GM21381 (cell line): ENCODE data around the gene AGL.
"Not testable (repeated sequence)": the region's sequence is repeated elsewhere in the genome, so short reads cannot be mapped to it uniquely, and the experiment has no call there.

Experiments used
- ATAC-seq: cut with Tn5 transposase; IDR thresholded peaks from one replicate; pipeline ENCODE4 v1.9.1; 2021; ENCODE audit warnings: mild to moderate bottlenecking, moderate library complexity; ENCODE audit not compliant: unreplicated experiment

The AGL gene

DNA sequence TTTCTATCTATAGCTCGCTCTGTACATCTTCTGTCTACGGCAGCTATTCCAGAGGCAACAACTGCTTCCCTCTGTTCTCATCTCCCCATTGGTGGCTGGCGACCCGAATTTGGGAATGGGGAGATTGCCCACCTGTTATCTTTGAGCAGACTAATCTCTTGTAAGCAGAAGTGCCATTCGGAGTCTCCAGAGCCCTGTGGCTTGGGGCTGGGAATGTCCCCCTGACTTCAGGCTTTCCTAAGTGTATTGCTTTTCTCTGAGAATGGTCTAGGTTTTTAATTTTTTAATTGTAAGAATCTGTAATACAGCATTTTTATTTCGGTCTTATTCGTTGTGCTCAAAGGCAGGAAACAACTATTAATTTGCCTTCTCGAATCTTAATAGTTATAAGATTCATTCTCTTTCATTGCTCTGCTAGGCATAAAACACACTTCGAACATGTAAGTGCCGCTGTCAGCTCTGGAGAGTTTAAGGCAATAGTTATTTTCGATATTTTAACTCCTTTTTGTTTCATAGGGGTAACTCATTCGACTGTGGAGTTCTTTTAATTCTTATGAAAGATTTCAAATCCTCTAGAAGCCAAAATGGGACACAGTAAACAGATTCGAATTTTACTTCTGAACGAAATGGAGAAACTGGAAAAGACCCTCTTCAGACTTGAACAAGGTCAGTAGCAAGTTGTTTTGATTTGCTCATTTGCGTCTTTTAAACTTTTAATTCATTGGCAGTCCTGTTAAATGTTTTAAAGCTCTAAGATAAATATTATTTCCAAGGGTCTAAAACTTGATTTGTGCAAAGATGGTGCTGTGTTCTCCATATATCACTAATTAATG lies 514 bp downstream of the AGL start:
- ATAC-seq, result peak; percentile 5

DNA sequence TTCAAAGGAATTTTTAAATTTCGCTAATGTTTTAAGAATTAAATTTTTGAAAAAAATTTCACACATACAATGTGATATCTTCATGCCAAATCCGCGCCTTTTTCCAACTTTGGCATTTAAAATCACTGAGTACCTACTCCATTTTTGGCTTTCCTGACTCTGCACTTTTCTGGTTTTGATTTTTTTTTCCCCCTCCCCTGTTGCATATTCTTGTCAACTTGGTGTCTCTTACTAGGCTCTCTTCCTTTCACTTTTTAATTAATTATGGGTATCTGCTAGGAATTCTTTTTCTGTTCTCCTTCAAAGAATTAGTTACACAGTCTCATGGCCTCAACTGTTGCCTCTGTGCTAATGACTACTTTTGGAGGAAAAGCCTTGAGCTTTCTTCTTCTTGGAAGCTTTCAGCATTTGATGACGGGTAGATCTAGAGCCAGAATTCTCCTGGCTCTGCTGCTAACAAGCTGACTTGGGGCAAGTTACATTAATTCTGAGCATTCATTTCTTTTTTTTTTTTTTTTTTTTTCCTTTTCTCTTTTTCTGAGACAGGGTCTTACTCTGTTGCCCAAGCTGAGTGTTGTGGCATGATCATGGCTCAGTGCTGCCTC lies 1.8 kb downstream of the AGL start:
- ATAC-seq, result no peak

DNA sequence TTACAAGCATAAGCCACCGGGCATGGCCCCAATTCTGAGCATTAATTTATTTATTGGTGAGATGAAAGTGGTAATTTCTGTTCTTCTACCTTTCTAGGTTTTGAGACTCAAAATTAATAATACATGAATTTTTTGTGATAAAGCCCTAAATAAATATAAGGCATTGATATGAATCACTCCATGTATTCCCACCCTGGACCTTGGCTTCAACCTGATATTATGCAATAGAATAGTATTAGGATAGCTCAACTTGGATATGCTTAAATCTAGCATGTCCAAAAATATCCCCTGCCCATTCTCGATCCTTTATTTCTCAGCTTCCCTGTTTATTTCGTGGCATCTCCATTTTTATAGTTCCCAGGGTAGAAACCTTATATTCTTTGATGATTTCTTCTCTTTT lies 2.5 kb downstream of the AGL start:
- ATAC-seq, result no peak

DNA sequence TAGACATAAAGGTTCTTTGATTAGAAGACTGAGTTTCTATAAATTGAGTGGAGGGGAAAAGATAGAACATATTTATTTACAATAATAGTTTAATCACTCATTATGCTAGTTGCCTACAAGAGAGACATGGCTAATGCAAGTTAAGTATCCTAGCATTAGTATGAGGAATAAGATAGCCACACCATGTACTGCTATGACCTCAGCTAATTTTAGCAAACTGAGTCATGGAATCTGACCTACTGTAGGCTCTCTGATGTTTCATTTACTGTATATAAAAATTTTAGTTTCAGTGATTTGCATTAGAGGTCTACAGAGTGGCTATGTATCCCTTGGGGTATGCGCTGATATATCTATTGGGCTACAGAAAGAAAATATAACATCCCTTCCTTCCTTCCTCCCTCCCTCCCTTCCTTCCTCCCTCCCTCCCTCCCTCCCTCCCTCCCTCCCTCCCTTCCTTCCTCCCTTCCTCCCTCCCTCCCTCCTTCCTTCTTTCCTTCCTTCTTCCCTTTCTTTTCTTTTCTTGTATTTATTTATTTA lies 5.8 kb downstream of the AGL start:
- ATAC-seq, result no peak

DNA sequence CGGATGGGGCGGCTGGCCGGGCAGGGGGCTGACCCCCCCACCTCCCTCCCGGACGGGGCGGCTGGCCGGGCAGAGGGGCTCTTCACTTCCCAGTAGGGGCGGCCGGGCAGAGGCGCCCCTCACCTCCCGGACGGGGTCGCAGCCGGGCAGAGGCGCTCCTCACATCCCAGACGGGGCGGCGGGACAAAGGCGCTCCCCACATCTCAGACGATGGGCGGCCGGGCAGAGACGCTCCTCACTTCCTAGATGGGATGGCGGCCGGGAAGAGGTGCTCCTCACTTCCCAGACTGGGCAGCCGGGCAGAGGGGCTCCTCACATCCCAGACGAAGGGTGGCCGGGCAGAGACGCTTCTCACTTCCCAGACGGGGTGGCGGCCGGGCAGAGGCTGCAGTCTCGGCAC lies 6.9 kb downstream of the AGL start:
- not testable (repeated sequence) for ATAC-seq

DNA sequence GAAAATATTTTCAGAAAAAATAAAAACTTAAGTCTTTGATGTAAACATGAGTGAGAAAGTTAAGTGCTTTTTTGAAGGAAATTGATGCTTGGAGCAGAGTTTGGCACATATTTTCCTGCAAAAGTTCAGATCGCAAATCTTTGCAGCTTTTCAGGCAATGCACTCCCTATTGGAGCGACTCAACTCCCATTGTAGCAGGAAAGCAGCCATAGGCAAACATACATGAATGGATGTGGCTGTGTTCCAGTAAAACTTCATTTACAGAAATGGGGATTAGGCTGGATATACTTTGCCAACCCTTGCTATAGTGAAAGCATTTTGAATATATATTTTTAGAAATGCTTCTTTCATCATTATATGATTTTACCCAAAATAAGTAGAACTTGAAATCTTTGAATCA lies 8.1 kb downstream of the AGL start:
- ATAC-seq, result no peak

DNA sequence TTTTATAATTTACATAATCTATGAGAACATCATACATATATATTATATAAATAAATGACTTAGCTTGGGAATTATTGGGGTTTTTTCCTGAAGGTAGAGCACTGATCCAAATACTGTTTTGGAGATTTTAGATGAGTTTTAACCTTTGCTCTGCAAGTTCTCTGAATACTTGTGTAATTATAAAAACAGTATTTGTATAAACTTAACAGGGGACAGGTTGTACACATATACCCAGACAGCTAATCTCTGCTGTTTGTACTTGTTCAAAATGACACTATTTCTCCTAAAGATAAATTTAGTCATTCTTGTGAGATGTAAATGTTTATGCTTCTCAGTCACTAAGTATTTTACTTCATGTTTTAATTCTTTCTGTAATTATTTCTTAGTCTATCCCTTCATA lies 8.7 kb downstream of the AGL start:
- no peak for ATAC-seq

DNA sequence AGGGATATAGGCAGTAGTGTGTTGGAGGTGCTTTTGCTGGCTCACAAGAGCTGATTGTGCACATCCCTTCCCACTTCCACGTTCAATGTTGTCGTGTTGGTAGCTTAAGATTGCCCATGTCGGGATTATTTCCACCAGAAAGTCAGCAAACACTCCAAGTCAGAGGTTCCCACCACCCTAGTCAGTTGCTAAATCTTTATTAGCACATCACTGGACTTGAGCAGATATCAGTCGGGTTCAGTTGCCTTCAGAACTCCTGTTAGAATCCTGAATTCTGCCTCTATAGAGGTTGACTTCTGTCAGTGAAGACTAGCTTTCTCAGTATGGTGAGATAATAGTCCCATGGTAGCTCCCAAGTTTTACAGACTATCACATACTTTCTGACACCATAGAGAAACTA lies 10.5 kb downstream of the AGL start:
- ATAC-seq, result no peak

DNA sequence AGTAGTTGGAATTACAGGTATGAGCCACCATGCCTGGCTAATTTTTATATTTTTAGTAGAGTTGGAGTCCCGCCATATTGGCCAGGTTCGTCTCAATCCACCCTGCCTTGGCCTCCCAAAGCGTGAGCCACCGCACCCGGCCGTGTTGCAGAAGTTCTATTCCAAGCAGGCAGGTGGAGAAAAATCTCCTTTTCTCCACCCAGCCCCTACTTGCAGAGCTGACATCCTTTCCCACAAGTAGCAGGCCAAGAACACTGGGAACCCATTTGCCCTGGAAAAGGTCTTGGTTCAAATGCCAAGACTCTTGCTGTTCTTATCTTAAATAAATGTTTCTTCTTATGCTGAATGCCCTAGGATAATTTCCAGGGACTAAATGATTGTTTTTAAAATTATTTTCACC lies 17.5 kb downstream of the AGL start:
- ATAC-seq, result no peak

DNA sequence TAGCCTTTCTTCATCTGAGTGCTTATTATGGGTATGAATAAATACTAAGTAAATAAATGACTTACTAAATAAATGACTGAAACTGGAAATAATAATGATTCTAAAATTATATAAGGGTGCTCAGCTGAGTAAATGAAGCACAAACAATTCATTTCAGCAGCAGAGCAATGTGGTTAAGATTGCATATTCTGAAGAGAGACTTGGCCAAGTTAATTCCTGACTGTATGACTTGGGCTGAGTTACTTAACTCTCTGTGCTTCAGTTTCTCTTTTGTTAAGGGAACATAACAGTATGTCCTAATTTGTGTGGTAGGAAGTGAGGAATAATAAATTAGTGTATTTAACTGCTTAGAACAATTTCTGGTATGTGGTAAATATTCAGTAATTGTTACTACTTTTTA lies 19.1 kb downstream of the AGL start:
- no peak for ATAC-seq

DNA sequence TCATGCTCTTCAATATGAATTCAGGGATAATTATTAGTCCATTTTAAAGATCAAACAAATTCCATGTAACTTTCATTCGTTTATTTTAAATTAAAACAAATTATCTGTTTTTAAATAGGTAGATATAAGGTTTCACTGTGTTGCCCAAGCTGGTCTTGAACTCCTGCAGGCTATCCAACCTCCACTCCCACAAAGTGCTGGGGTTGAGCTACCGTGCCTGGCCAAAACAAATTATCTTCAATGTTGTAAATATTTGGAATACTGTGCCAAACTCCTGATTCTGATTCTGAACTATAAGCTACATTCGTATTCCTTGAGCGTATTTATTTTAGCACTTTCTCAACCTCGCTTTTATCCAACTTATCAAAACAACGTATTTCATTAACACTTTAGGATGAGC lies 19.6 kb downstream of the AGL start:
- ATAC-seq, result no peak

DNA sequence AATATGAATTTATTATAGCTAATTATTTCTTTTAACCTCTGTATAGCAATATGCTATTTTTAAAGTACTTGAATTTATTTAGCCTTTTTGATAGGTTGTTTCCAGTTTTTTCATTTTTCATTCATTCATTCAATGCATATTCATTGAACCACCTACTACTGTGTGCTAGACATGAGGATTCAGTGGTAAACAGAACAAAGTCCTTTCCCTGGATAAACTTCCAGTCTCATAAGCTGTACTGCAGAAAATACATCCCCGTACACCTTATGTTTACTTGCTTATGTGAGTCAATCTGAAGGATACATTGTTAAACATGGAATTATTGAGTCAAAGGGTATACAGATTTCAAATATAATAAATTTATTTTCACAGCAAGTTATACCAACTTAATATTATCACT lies 21.9 kb downstream of the AGL start:
- no peak for ATAC-seq

DNA sequence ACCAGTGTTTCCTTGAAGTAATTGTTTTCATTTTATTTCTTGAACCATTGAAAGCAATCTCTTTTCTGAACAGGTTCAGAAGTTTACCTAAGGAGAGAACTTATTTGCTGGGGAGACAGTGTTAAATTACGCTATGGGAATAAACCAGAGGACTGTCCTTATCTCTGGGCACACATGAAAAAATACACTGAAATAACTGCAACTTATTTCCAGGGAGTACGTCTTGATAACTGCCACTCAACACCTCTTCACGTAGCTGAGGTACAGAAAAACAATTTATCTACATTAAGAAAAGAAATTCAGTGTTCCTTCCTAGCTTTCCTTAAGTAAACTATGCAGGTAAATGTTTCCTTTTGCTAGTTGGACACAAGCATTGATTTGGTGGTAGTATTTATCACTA lies 27.4 kb downstream of the AGL start:
- no peak for ATAC-seq

DNA sequence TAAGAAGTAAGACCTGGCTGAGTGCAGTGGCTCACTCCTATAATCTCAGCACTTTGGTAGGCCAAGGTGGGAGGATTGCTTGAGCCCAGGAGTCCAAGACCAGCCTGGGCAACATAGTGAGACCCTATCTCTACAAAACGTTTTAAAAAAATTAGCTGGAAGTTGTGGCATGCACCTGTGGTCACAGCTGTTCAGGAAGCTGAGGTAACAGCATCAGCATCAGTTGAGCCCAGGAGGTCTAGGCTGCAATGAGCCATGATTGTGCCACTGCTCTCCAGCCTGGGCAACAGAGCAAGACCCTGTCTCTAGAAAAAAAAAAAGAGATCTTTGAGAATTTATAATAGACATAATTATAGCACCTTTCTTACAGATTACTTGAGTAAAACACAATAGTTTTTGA lies 36.0 kb downstream of the AGL start:
- no peak for ATAC-seq

DNA sequence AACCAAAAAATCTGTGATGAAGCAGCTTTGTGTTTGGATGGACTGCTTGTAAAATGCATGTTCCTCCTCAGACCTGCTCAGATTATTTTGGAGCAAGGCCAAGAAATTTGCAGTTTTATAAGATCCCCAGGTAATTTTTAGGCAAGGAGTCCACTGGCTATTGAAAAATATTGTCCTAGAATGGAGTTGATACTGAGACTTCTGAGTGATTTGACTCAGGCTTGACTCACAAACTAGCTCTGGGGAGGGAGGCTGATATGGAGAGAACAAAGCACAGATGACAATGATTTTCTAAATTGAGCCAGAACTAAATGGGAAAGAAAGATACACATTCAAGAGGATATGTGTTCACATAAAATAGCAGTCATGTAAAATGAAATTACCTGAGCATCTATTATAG lies 36.7 kb downstream of the AGL start:
- ATAC-seq, result no peak

DNA sequence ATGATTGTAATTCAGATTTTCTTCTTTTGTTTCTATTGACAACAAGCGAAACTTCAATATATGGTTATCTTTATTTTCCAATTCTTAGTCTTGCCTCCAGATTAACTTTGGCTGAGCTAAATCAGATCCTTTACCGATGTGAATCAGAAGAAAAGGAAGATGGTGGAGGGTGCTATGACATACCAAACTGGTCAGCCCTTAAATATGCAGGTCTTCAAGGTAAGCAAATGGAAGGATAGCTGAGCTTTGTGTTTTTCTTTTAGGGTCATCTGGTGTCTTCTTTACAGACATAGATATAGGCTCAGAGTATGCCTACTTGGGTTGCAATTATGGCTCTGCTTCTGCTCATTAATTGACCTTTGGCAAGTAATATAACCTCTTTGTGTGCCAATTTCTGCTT lies 37.7 kb downstream of the AGL start:
- no peak for ATAC-seq

DNA sequence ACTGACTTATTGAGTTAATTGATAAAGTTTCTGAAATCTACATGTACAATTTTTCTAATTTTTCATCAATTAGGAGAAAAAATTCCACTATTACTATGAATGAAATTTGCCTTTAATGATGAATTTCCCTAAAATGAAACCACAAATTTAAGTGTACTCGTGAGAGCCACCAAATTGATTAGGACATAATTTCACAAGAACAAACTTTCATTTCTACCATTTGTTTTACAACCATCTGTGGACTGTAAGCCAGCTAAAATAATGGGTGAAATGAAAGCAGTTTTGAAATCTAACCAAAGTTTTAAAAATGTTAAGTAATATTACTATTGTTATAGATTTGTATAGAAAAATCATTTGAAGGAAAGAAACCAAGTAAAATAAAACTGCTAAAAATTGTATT lies 41.8 kb downstream of the AGL start:
- ATAC-seq, result no peak

DNA sequence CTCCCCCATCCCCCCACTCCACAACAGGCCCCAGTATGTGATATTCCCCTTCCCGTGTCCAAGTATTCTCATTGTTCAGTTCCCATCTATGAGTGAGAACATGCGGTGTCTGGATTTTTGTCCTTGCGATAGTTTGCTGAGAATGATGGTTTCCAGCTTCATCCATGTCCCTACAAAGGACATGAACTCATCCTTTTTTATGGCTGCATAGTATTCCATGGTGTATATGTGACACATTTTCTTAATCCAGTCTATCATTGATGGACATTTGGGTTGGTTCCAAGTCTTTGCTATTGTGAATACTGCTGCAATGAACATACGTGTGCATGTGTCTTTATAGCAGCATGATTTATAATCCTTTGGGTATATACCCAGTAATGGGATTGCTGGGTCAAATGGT lies 53.1 kb downstream of the AGL start:
- ATAC-seq, result not testable (repeated sequence)

DNA sequence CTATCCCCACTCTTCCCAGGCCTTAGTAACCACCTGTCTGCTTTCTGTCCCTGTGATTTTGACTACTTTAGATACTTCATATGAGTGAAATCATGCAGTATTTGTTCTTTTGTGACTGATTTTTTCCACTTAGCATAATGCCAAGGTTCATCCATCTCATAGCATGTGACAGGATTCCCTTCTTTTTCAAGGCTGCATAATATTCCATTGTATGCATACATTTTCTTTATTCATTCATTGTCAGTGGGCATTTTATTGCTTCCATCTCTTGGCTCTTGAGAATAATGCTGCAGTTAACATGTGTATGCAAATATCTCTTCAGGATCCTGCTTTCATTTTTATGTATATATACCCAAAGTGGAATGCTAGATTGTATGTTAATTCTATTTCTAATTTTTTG lies 56.4 kb downstream of the AGL start:
- no peak for ATAC-seq

DNA sequence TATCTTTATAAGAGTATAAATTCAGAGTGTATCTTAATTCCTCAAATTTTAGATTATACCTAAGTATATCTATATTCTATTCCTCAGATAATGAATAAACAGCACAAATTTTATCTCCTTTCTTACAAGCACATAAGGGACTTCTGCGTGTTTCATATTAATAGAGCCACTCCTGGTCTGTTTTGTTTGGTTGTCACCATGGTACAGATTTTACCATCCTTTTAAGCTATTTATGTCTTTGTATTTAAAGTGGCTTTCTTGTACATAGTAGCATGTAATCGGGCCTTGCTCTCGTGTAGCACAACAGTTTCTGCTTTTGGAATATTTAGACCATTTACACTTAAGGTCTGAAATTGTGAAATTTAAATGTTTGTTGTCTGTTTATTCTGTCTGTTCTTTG lies 67.1 kb downstream of the AGL start:
- ATAC-seq, result no peak

DNA sequence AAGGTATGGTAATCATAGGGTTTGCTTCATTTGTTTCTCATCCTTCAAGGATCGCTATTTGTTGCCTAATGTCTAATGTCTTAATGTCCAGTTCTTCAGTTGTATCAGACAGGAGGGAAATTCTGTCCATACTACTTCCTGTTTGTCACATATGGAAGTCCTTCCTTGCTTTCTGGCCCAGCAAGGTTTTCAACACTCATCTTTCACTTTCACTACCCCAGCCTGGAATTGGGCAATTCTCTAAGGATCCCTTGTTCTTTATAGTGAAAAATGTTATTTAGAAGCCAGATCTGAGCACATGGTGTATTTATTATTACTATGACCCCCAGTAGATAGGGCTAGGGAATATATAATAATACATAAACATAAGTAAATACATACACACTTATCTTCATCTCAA lies 69.1 kb downstream of the AGL start:
- no peak for ATAC-seq

DNA sequence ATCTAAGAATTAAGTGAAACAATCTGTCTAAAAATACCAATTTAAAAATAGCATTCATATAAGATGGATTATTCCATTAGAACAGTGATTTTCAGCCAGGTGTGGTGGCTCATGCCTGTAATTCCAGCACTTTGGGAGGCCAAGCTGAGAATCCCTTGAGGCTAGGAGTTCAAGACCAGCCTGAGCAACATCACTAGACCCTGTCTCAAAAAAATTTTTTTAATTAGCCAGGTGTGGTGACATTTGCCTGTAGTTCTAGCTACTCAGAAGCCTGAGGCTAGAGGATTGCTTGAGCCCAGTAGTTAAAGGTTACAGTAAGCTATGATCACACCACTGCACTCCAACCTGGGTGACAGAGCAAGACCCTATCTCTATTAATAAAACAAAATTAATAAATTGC lies 84.6 kb downstream of the AGL start:
- no peak for ATAC-seq

DNA sequence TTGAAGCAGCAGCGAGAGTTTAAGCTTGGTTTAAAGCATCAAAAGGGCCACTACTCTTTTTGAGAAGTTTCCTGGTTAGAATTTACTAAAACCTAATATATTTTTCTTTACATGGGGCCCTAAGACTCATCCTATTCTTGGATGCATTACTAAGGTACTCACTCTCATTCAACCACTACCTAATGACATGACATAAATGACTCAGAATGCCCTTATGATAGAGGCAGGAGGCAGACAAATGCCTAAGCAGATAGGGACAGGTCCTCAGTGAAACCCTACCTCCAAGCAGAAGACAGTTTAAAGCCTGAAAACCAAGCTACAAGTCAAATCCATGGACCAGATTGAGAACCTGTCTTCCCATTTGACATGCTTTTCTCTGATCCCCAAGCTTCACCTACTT lies 85.4 kb downstream of the AGL start:
- ATAC-seq, result no peak
